GM23338 (cell line): ENCODE data around the gene HRH2. TPM values are rescaled to one million over a fixed set of nuclear protein-coding genes. Genes with fewer than 3 reads are reported as not detected.

Source experiments
- ATAC-seq: fragments of 200-7000 bp; cut with Tn5 transposase; 3 replicates; pipeline ENCODE4 v1.9.1; 2020
- DNase-seq: peaks from one replicate; pipeline ENCODE4 v3.0.0-alpha.2; 2015; ENCODE audit warnings: low spot score
- H2AFZ ChIP-seq: fragments of 200-600 bp; sonication (generic); 2 replicates; pipeline ENCODE4 v1.8.0; 2016; ENCODE audit warnings: antibody characterized with exemption, mild to moderate bottlenecking, moderate library complexity
- H3F3A ChIP-seq: fragments of 200-600 bp; sonication (generic); replicated peaks from 2 replicates; pipeline ENCODE4 v1.8.0; 2017; ENCODE audit warnings: antibody characterized with exemption, mixed run types, low read depth
- H3K27ac ChIP-seq: fragments of 200-600 bp; sonication (generic); 2 replicates; pipeline ENCODE4 v1.6.1; 2016; ENCODE audit warnings: low read depth
- H3K27me3 ChIP-seq: fragments of 200-600 bp; sonication (generic); 2 replicates; pipeline ENCODE4 v1.8.0; 2016; ENCODE audit warnings: mild to moderate bottlenecking, mixed run types, moderate library complexity; ENCODE audit not compliant: insufficient read depth
- H3K36me3 ChIP-seq: fragments of 200-600 bp; sonication (generic); 2 replicates; pipeline ENCODE4 v1.8.0; 2016; ENCODE audit warnings: mild to moderate bottlenecking; ENCODE audit not compliant: insufficient read depth
- H3K4me1 ChIP-seq: fragments of 200-600 bp; sonication (generic); 2 replicates; pipeline ENCODE4 v1.8.0; 2016; ENCODE audit warnings: mild to moderate bottlenecking, moderate library complexity; ENCODE audit not compliant: insufficient read depth
- H3K4me2 ChIP-seq: fragments of 200-600 bp; sonication (generic); 2 replicates; pipeline ENCODE4 v1.7.1; 2017; ENCODE audit warnings: mixed run types
- H3K4me3 ChIP-seq: fragments of 200-600 bp; sonication (generic); 2 replicates; pipeline ENCODE4 v1.6.1; 2016; ENCODE audit warnings: mixed run types
- H3K79me2 ChIP-seq: fragments of 200-600 bp; sonication (generic); replicated peaks from 2 replicates; pipeline ENCODE4 v1.8.0; 2017; ENCODE audit warnings: mild to moderate bottlenecking; ENCODE audit not compliant: insufficient read depth
- H3K9me2 ChIP-seq: fragments of 200-600 bp; sonication (generic); 2 replicates; pipeline ENCODE4 v1.8.0; 2017; ENCODE audit not compliant: insufficient read depth
- H4K20me1 ChIP-seq: fragments of 200-600 bp; sonication (generic); replicated peaks from 2 replicates; pipeline ENCODE4 v1.8.0; 2017; ENCODE audit warnings: mild to moderate bottlenecking; ENCODE audit not compliant: insufficient read depth
- H3K27ac Mint-ChIP-seq: 2 replicates; pipeline ENCODE4 v1.8.0; 2020; ENCODE audit warnings: inconsistent platforms, mild to moderate bottlenecking, moderate library complexity, mixed read lengths
- H3K27me3 Mint-ChIP-seq: 3 replicates; pipeline ENCODE4 v1.8.0; 2022; ENCODE audit warnings: low read depth, mild to moderate bottlenecking, moderate library complexity, mixed read lengths, inconsistent platforms; ENCODE audit not compliant: insufficient read depth, poor library complexity
- H3K36me3 Mint-ChIP-seq: 3 replicates; pipeline ENCODE4 v1.8.0; 2021; ENCODE audit warnings: low read depth, mild to moderate bottlenecking, inconsistent platforms, moderate library complexity, mixed read lengths
- H3K4me1 Mint-ChIP-seq: 3 replicates; pipeline ENCODE4 v1.8.0; 2020; ENCODE audit warnings: mild to moderate bottlenecking, inconsistent platforms, mixed read lengths
- H3K4me3 Mint-ChIP-seq: 3 replicates; pipeline ENCODE4 v1.8.0; 2021; ENCODE audit warnings: moderate library complexity, mild to moderate bottlenecking, inconsistent platforms, mixed read lengths
- H3K9me3 Mint-ChIP-seq: 3 replicates; pipeline ENCODE4 v1.8.0; 2020; ENCODE audit warnings: moderate library complexity, mild to moderate bottlenecking, inconsistent platforms, mixed read lengths
- CREB1 ChIP-seq: fragments of 250-450 bp; sonication (Bioruptor Pico); IDR thresholded peaks from 2 replicates; pipeline ENCODE4 v1.5.0; 2020; ENCODE audit warnings: low read depth, mild to moderate bottlenecking, moderate library complexity
- CTCF ChIP-seq, 2 experiments: fragments of 200-600 bp in 1 of 2; sonication (generic) in 1 of 2; conservative IDR thresholded peaks; 2 replicates each; pipeline versions ENCODE4 v1.5.1 to v1.6.1; 2016 to 2017; ENCODE audit warnings: antibody characterized with exemption in 2 of 2, low read depth in 2 of 2, mild to moderate bottlenecking in 2 of 2, moderate library complexity in 1 of 2
- ETS1 ChIP-seq: IDR thresholded peaks from 2 replicates; pipeline ENCODE4 v1.6.1; 2016; ENCODE audit warnings: antibody characterized with exemption
- EZH2 ChIP-seq: fragments of 200-600 bp; sonication (generic); IDR thresholded peaks from one replicate; pipeline ENCODE4 v1.8.0; 2017; ENCODE audit warnings: antibody characterized with exemption, mild to moderate bottlenecking, low read depth; ENCODE audit not compliant: unreplicated experiment
- EZH2phosphoT487 ChIP-seq: fragments of 200-600 bp; sonication (generic); IDR thresholded peaks from one replicate; pipeline ENCODE4 v1.8.1; 2018; ENCODE audit warnings: antibody characterized with exemption; ENCODE audit not compliant: unreplicated experiment
- JUNB ChIP-seq: IDR thresholded peaks from one replicate; pipeline ENCODE4 v1.6.1; 2016; ENCODE audit warnings: antibody characterized with exemption; ENCODE audit not compliant: unreplicated experiment
- NANOG ChIP-seq: IDR thresholded peaks from 2 replicates; pipeline ENCODE4 v1.6.1; 2016; ENCODE audit warnings: antibody characterized with exemption, borderline replicate concordance
- POLR2AphosphoS5 ChIP-seq: IDR thresholded peaks from 2 replicates; pipeline ENCODE4 v1.6.1; 2016; ENCODE audit warnings: antibody characterized with exemption, low read depth
- REST ChIP-seq: IDR thresholded peaks from one replicate; pipeline ENCODE4 v1.6.1; 2018; ENCODE audit warnings: antibody characterized with exemption; ENCODE audit not compliant: unreplicated experiment
- STAT1 ChIP-seq: IDR thresholded peaks from one replicate; pipeline ENCODE4 v1.6.1; 2016; ENCODE audit warnings: antibody characterized with exemption; ENCODE audit not compliant: unreplicated experiment
- ZNF114 ChIP-seq: fragments of 250-450 bp; sonication (Bioruptor Pico); IDR thresholded peaks from 2 replicates; pipeline ENCODE4 v1.5.0; 2020; ENCODE audit warnings: mild to moderate bottlenecking, moderate library complexity
- ZNF331 ChIP-seq: fragments of 250-450 bp; sonication (Bioruptor Pico); IDR thresholded peaks from 2 replicates; pipeline ENCODE4 v1.5.0; 2020; ENCODE audit warnings: low read depth, mild to moderate bottlenecking, moderate library complexity
- ZNF462 ChIP-seq: fragments of 250-450 bp; sonication (Bioruptor Pico); IDR thresholded peaks from 2 replicates; pipeline ENCODE4 v1.5.0; 2020; ENCODE audit warnings: mild to moderate bottlenecking, moderate library complexity
- polyA plus RNA-seq: library from polyadenylated mRNA; unstranded; fragments of >200 nt; fragmentation: Nextera tagmentation; extraction: Ambion mirVana; gene quantifications from 2 replicates; pipeline ENCODE4 v1.2.1, GENCODE V29; 2016
- total RNA-seq: library from RNA; depleted of rRNA; stranded (reverse); fragments of >200 nt; shearing (Covaris generic); gene quantifications from 2 replicates; pipeline ENCODE4 v1.2.3, GENCODE V29; 2014

The HRH2 gene
- total and polyA plus RNA-seq, 2 experiments from 2014 or later, result 6.8 to 7.0 TPM

GRCh38 chr5:175691761-175692160 lies 33.9 kb downstream of the HRH2 start:
- Mint-ChIP-seq H3K9me3 (no peaks in the 10 kb centered on the region), H3K27me3 (peaks cover 19% of the 10 kb centered on the region), H3K27ac (no peak overlapping the region), H3K4me3 (no peak overlapping the region), H3K36me3 (peaks cover 4% of the 10 kb centered on the region; the same call in 1 of the 3 replicates), H3K4me1 (peaks cover 27% of the 10 kb centered on the region)
- no peak overlapping the region for H2AFZ ChIP-seq
- no peak for DNase-seq
- no peak for TF ChIP-seq CTCF (conservative IDR thresholded peaks at IDR 0.05; ENCODE audit: low read depth in 2 of 2)
- TF ChIP-seq ZNF331 (CRISPR knock-in tag), result no peak
- no peak for TF ChIP-seq JUNB
- no peak for TF ChIP-seq ZNF114 (CRISPR knock-in tag)
- TF ChIP-seq CREB1 (CRISPR knock-in tag), result no peak
- TF ChIP-seq ETS1, result no peak
- TF ChIP-seq POLR2AphosphoS5, result no peak
- no peak for TF ChIP-seq STAT1
- TF ChIP-seq EZH2, result no peak
- no peak for TF ChIP-seq EZH2phosphoT487
- no peak for TF ChIP-seq NANOG
- no peak for TF ChIP-seq REST
- TF ChIP-seq ZNF462 (CRISPR knock-in tag), result no peak
- no peak overlapping the region for H3K4me2 ChIP-seq
- H3K27ac ChIP-seq, result no peak overlapping the region
- H3K27me3 ChIP-seq, result no peaks in the 10 kb centered on the region
- H3F3A ChIP-seq, result 0 out of 2 replicates have a peak, but pooled peaks cover 4% of the 10 kb centered on the region
- no peaks in the 10 kb centered on the region; the same call in 1 of the 2 replicates for H3K36me3 ChIP-seq
- H3K9me2 ChIP-seq, result no peaks in the 10 kb centered on the region
- H3K4me1 ChIP-seq, result peaks cover 14% of the 10 kb centered on the region; the same call in 1 of the 2 replicates
- no peaks in the 10 kb centered on the region for H4K20me1 ChIP-seq
- H3K4me3 ChIP-seq, result no peak overlapping the region
- ATAC-seq, result no peak
- no peaks in the 10 kb centered on the region for H3K79me2 ChIP-seq
